D721Med (cell line): ENCODE results near the gene VPS4A.
A peak's percentile ranks its signal among the peaks of the same experiment; 100 is the strongest.

Experiments used
- DNase-seq: peaks from one replicate; pipeline ENCODE4 v3.0.0; 2011; ENCODE audit warnings: low spot score; ENCODE audit not compliant: insufficient read length
- FAIRE-seq: peaks from 2 replicates; lab custom pipeline; 2011; peaks lifted over from hg19 to GRCh38; lab: Jason Lieb, UNC
- CTCF ChIP-seq: IDR thresholded peaks from 2 replicates; pipeline ENCODE4 v1.5.1; 2012; ENCODE audit warnings: mild to moderate bottlenecking, control low read depth; ENCODE audit not compliant: insufficient read depth; ENCODE audit errors: missing control alignments

The VPS4A gene

GRCh38 chr16:69339289-69340094 lies 28.3 kb downstream of the VPS4A start, which contains the start of the genes COG8 and NIP7:
COG8 (minus strand) TSS chr16:69339564; CDS start chr16:69339552, 12 bp downstream.
NIP7 (plus strand) TSS chr16:69339772; CDS start chr16:69339830, 58 bp downstream.
- peak; percentile 78 for TF ChIP-seq CTCF
- FAIRE-seq: no peak
- peak; percentile 45 for DNase-seq

- TF ChIP-seq CTCF: no peak
- no peak for FAIRE-seq
- no peak for DNase-seq
Observed at GRCh38 chr16:69340095-69340644, 29.0 kb downstream of the VPS4A start.

GRCh38 chr16:69344171-69344570 lies 33.0 kb downstream of the VPS4A start:
- TF ChIP-seq CTCF: no peak
- FAIRE-seq: no peak
- DNase-seq: no peak

- FAIRE-seq (no peak), DNase-seq (no peak)
- no peak for TF ChIP-seq CTCF
Observed at GRCh38 chr16:69345923-69346322, 34.8 kb downstream of the VPS4A start.

GRCh38 chr16:69346683-69347082 lies 35.5 kb downstream of the VPS4A start:
- DNase-seq: no peak
- FAIRE-seq: no peak
- no peak for TF ChIP-seq CTCF

- no peak for TF ChIP-seq CTCF
- FAIRE-seq (no peak), DNase-seq (no peak)
Observed at GRCh38 chr16:69348222-69348621, 37.1 kb downstream of the VPS4A start.

GRCh38 chr16:69349536-69349935 lies 38.4 kb downstream of the VPS4A start:
- TF ChIP-seq CTCF: no peak
- DNase-seq (no peak), FAIRE-seq (no peak)
